HL-60/S4 (cell line): ENCODE measurements around the gene C17orf107.

ENCODE experiments used
- in situ Hi-C: fragments of 300-500 bp; cut with MboI; formaldehyde crosslinking; loops from 2 replicates; pipeline ENCODE4 v1.14.3; 2022; ENCODE audit warnings: low sequenced_read_pairs

C17orf107 gene

GRCh38 chr17:4934173-4934979 is 35.0 kb downstream of the C17orf107 start:
- in situ Hi-C loops, result no loop called here

GRCh38 chr17:4935650-4936049 is 36.3 kb downstream of the C17orf107 start:
- in situ Hi-C loops, result no loop called here

- in situ Hi-C loops, result no loop called here
Measured at GRCh38 chr17:4936436-4936835, 37.1 kb downstream of the C17orf107 start.

GRCh38 chr17:4937553-4937952 is 38.2 kb downstream of the C17orf107 start:
- in situ Hi-C loops, result no loop called here

- in situ Hi-C loops, result no loop called here
Measured at GRCh38 chr17:4938069-4938491, 38.7 kb downstream of the C17orf107 start.

- in situ Hi-C loops, result no loop called here
Measured at GRCh38 chr17:4938688-4939545, 39.6 kb downstream of the C17orf107 start.

- in situ Hi-C loops, result no loop called here
Measured at GRCh38 chr17:4939546-4939795, 40.1 kb downstream of the C17orf107 start.

- in situ Hi-C loops, result no loop called here
Measured at GRCh38 chr17:4939796-4940554, 40.6 kb downstream of the C17orf107 start, which contains the start of the genes RNF167 and SLC25A11. RNF167 (plus strand) TSS chr17:4940268; CDS start chr17:4940910, 642 bp downstream. SLC25A11 (minus strand) TSS chr17:4940046; CDS start chr17:4939910, 136 bp downstream.

GRCh38 chr17:4940555-4941318 is 41.4 kb downstream of the C17orf107 start:
- in situ Hi-C loops, result no loop called here

GRCh38 chr17:4941319-4941610 is 41.9 kb downstream of the C17orf107 start:
- in situ Hi-C loops, result no loop called here

- in situ Hi-C loops, result no loop called here
Measured at GRCh38 chr17:4942760-4943508, 43.6 kb downstream of the C17orf107 start.

GRCh38 chr17:4944163-4944553 is 44.8 kb downstream of the C17orf107 start:
- in situ Hi-C loops, result no loop called here

GRCh38 chr17:4944554-4945175 is 45.3 kb downstream of the C17orf107 start:
- in situ Hi-C loops, result no loop called here

- in situ Hi-C loops, result no loop called here
Measured at GRCh38 chr17:4945176-4945943, 46.0 kb downstream of the C17orf107 start.

GRCh38 chr17:4945944-4946280 is 46.6 kb downstream of the C17orf107 start:
- in situ Hi-C loops, result no loop called here

GRCh38 chr17:4946312-4946976 is 47.1 kb downstream of the C17orf107 start:
- in situ Hi-C loops, result no loop called here

- in situ Hi-C loops, result no loop called here
Measured at GRCh38 chr17:4947010-4947410, 47.7 kb downstream of the C17orf107 start.

GRCh38 chr17:4947411-4948165 is 48.3 kb downstream of the C17orf107 start:
- in situ Hi-C loops, result no loop called here
